Loucy (cell line): ENCODE measurements around the gene DCAF7.

ENCODE experiments used
- H2AFZ ChIP-seq: fragments of 200-600 bp; sonication (generic); 2 replicates; pipeline ENCODE4 v1.6.0; 2016; ENCODE audit warnings: antibody characterized with exemption, mild to moderate bottlenecking, low read length, moderate library complexity
- H3F3A ChIP-seq: fragments of 200-600 bp; 2 replicates; pipeline ENCODE4 v1.6.0; 2016; ENCODE audit warnings: antibody characterized with exemption, low read depth, mild to moderate bottlenecking
- H3K27me3 ChIP-seq: fragments of 200-600 bp; sonication (generic); 2 replicates; pipeline ENCODE4 v1.6.1; 2014; ENCODE audit warnings: low read length, mild to moderate bottlenecking; ENCODE audit not compliant: insufficient read depth, poor library complexity, severe bottlenecking
- H3K36me3 ChIP-seq: fragments of 200-600 bp; sonication (generic); 2 replicates; pipeline ENCODE4 v1.6.1; 2016; ENCODE audit warnings: low read length; ENCODE audit not compliant: insufficient read depth
- H3K4me1 ChIP-seq: fragments of 200-600 bp; sonication (generic); 2 replicates; pipeline ENCODE4 v1.5.1; 2014; ENCODE audit warnings: low read length, mild to moderate bottlenecking; ENCODE audit not compliant: insufficient read depth, poor library complexity, severe bottlenecking
- H3K4me2 ChIP-seq: fragments of 200-600 bp; sonication (generic); 2 replicates; pipeline ENCODE4 v1.6.0; 2014; ENCODE audit warnings: antibody characterized with exemption, low read length, low read depth, mild to moderate bottlenecking; ENCODE audit not compliant: poor library complexity, severe bottlenecking
- H3K4me3 ChIP-seq: fragments of 200-600 bp; sonication (generic); 2 replicates; pipeline ENCODE4 v1.5.1; 2014; ENCODE audit warnings: low read length, mild to moderate bottlenecking, mixed read lengths; ENCODE audit not compliant: poor library complexity, severe bottlenecking
- H3K79me2 ChIP-seq: fragments of 200-600 bp; sonication (generic); 2 replicates; pipeline ENCODE4 v1.6.1; 2014; ENCODE audit warnings: low read length; ENCODE audit not compliant: insufficient read depth
- H3K9ac ChIP-seq: fragments of 200-600 bp; sonication (generic); 2 replicates; pipeline ENCODE4 v1.6.0; 2014; ENCODE audit warnings: mild to moderate bottlenecking, low read depth, low read length, moderate library complexity; ENCODE audit not compliant: poor library complexity, severe bottlenecking
- H3K9me2 ChIP-seq: fragments of 200-600 bp; sonication (generic); replicated peaks from 2 replicates; pipeline ENCODE4 v1.6.1; 2016; ENCODE audit warnings: low read depth, low read length, mixed read lengths
- H3K9me3 ChIP-seq: fragments of 200-600 bp; sonication (generic); 2 replicates; pipeline ENCODE4 v1.6.1; 2014; ENCODE audit warnings: mild to moderate bottlenecking, antibody characterized with exemption, low read length, low read depth; ENCODE audit not compliant: insufficient read depth
- H4K20me1 ChIP-seq: fragments of 200-600 bp; sonication (generic); 2 replicates; pipeline ENCODE4 v1.6.0; 2014; ENCODE audit warnings: antibody characterized with exemption, low read length, mild to moderate bottlenecking; ENCODE audit not compliant: insufficient read depth, poor library complexity, severe bottlenecking
- EZH2phosphoT487 ChIP-seq: fragments of 200-600 bp; IDR thresholded peaks from 2 replicates; pipeline ENCODE4 v1.6.1; 2018; ENCODE audit warnings: antibody characterized with exemption, mild to moderate bottlenecking, moderate library complexity, borderline replicate concordance
- TF ChIP-seq, protein P1 (sequence below): fragments of 200-600 bp; sonication (generic); conservative IDR thresholded peaks from 2 replicates; pipeline ENCODE4 v1.5.1; 2014; ENCODE audit warnings: mild to moderate bottlenecking, antibody characterized with exemption, low read length

DCAF7 gene

DNA sequence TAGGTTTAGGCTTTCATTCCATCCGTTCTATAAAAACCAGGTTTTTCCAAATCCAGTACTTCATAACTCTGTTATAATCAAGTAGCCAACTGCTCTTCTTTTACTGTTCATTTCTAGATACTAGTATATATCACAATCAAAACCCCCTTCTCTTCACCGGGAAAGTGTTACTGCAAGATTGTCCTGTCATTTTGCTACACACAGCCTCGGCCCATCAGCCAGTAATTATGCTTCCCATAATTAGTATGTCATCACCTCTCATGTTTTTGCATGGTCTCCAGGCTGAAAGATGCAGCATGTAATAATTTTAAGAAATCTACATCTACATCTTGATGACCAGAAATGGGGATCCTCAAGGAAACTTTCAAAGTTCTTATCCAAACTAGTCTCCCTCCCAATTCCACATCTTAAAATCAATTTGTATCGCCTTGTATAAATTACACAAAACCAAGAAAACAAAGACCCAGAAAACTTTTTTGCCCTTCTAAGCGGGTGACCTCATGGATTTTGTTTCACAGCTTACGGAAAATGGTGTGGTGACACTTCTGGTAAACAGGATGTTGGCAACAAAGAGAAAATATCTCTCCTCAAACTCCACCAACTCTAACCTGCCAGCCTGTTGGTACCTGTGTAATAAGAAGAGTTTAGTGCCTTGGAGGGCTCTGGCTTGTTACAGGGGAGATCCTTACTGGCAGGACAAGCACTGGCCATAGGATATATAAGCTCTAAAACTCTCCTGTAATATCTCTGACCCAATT, 59.7 kb downstream of the DCAF7 start:
- H3K36me3 ChIP-seq, result peaks cover 20% of the 10 kb centered on the region; the same call in 1 of the 2 replicates
- TF ChIP-seq EZH2phosphoT487, result no peak
- TF ChIP-seq, protein P1, sequence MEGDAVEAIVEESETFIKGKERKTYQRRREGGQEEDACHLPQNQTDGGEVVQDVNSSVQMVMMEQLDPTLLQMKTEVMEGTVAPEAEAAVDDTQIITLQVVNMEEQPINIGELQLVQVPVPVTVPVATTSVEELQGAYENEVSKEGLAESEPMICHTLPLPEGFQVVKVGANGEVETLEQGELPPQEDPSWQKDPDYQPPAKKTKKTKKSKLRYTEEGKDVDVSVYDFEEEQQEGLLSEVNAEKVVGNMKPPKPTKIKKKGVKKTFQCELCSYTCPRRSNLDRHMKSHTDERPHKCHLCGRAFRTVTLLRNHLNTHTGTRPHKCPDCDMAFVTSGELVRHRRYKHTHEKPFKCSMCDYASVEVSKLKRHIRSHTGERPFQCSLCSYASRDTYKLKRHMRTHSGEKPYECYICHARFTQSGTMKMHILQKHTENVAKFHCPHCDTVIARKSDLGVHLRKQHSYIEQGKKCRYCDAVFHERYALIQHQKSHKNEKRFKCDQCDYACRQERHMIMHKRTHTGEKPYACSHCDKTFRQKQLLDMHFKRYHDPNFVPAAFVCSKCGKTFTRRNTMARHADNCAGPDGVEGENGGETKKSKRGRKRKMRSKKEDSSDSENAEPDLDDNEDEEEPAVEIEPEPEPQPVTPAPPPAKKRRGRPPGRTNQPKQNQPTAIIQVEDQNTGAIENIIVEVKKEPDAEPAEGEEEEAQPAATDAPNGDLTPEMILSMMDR, result no peak
- no peaks in the 10 kb centered on the region for H3K27me3 ChIP-seq
- H3K4me3 ChIP-seq, result no peak overlapping the region
- no peaks in the 10 kb centered on the region for H3F3A ChIP-seq
- no peaks in the 10 kb centered on the region for H4K20me1 ChIP-seq
- no peak overlapping the region for H3K9ac ChIP-seq
- no peak overlapping the region for H2AFZ ChIP-seq
- no peaks in the 10 kb centered on the region for H3K4me1 ChIP-seq
- no peaks in the 10 kb centered on the region for H3K9me2 ChIP-seq
- H3K4me2 ChIP-seq, result no peak overlapping the region
- H3K9me3 ChIP-seq, result no peaks in the 10 kb centered on the region
- no peaks in the 10 kb centered on the region for H3K79me2 ChIP-seq

DNA sequence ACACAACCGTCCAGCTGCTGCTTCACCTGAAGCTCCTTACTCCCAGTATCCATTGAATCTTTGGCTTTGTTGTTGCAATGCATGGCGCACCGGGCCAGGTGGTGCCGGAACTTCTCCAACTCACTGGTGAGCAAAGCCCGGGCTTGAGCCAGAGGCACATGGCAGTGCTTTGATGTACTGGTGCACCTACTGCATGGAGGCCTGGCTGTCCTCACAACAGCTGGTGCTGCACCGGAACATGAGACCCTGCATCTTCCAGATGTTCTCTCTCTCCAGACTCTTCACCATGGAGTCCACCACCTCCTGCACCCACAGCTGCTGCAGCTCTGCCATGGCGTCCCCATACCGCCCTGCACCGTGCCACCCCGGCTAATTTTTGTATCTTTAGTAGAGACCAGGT, 60.6 kb downstream of the DCAF7 start:
- Histone ChIP-seq H3K27me3 (no peaks in the 10 kb centered on the region), H3K4me3 (no peak overlapping the region), H2AFZ (no peak overlapping the region), H3K4me2 (no peak overlapping the region), H3K9me2 (no peaks in the 10 kb centered on the region), H3K9ac (no peak overlapping the region), H4K20me1 (no peaks in the 10 kb centered on the region), H3K4me1 (no peaks in the 10 kb centered on the region), H3K9me3 (no peaks in the 10 kb centered on the region), H3K36me3 (peaks cover 20% of the 10 kb centered on the region; the same call in 1 of the 2 replicates), H3K79me2 (no peaks in the 10 kb centered on the region), H3F3A (no peaks in the 10 kb centered on the region)
- no peak for TF ChIP-seq EZH2phosphoT487
- TF ChIP-seq, protein P1, result no peak

DNA sequence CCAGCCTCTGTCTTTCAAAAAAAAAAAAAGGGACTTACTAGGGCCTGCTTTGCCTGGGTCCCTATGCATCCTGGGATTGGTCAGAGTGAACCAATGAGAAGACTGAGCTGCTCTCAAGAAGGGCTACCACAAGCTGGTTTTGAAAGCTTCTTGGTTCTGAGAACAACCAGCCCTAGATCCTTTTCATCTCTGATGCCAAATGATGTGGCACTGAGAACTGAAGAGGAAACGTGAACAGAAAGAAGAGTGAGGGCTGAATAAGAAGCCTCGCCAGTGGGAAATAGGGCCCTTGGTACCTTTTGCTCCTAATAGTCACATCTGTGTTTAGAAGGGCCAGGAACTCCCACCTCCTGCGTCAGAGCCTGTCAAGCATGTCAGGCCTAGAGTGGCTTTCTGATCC, 61.1 kb downstream of the DCAF7 start:
- no peaks in the 10 kb centered on the region for H3K27me3 ChIP-seq
- no peaks in the 10 kb centered on the region for H3K4me1 ChIP-seq
- H2AFZ ChIP-seq, result no peak overlapping the region
- no peak overlapping the region for H3K9ac ChIP-seq
- H3K4me2 ChIP-seq, result no peak overlapping the region
- H3K4me3 ChIP-seq, result no peak overlapping the region
- no peaks in the 10 kb centered on the region for H3K9me2 ChIP-seq
- H4K20me1 ChIP-seq, result no peaks in the 10 kb centered on the region
- no peaks in the 10 kb centered on the region for H3K9me3 ChIP-seq
- TF ChIP-seq EZH2phosphoT487, result no peak
- TF ChIP-seq, protein P1, result no peak
- no peaks in the 10 kb centered on the region for H3F3A ChIP-seq
- H3K79me2 ChIP-seq, result no peaks in the 10 kb centered on the region
- peaks cover 20% of the 10 kb centered on the region; the same call in 1 of the 2 replicates for H3K36me3 ChIP-seq
